GM23338 (cell line): Measurements from ENCODE around the gene XPNPEP2.

Experiments
- CREB1 ChIP-seq: fragments of 250-450 bp; sonication (Bioruptor Pico); IDR thresholded peaks from 2 replicates; pipeline ENCODE4 v1.5.0; 2020; ENCODE audit warnings: low read depth, mild to moderate bottlenecking, moderate library complexity
- EZH2phosphoT487 ChIP-seq: fragments of 200-600 bp; sonication (generic); IDR thresholded peaks from one replicate; pipeline ENCODE4 v1.8.1; 2018; ENCODE audit warnings: antibody characterized with exemption; ENCODE audit not compliant: unreplicated experiment
- NANOG ChIP-seq: IDR thresholded peaks from 2 replicates; pipeline ENCODE4 v1.6.1; 2016; ENCODE audit warnings: antibody characterized with exemption, borderline replicate concordance
- POLR2AphosphoS5 ChIP-seq: IDR thresholded peaks from 2 replicates; pipeline ENCODE4 v1.6.1; 2016; ENCODE audit warnings: antibody characterized with exemption, low read depth
- TF ChIP-seq, protein P1 (sequence below), 2 experiments: fragments of 200-600 bp in 1 of 2; sonication (generic) in 1 of 2; conservative IDR thresholded peaks; 2 replicates each; pipeline versions ENCODE4 v1.5.1 to v1.6.1; 2016 to 2017; ENCODE audit warnings: antibody characterized with exemption in 2 of 2, low read depth in 2 of 2, mild to moderate bottlenecking in 2 of 2, moderate library complexity in 1 of 2
- TF ChIP-seq, protein P2 (sequence below): fragments of 250-450 bp; sonication (Bioruptor Pico); IDR thresholded peaks from 2 replicates; pipeline ENCODE4 v1.5.0; 2020; ENCODE audit warnings: mild to moderate bottlenecking, moderate library complexity
- TF ChIP-seq, protein P3 (sequence below): IDR thresholded peaks from one replicate; pipeline ENCODE4 v1.6.1; 2018; ENCODE audit warnings: antibody characterized with exemption; ENCODE audit not compliant: unreplicated experiment

DNA sequence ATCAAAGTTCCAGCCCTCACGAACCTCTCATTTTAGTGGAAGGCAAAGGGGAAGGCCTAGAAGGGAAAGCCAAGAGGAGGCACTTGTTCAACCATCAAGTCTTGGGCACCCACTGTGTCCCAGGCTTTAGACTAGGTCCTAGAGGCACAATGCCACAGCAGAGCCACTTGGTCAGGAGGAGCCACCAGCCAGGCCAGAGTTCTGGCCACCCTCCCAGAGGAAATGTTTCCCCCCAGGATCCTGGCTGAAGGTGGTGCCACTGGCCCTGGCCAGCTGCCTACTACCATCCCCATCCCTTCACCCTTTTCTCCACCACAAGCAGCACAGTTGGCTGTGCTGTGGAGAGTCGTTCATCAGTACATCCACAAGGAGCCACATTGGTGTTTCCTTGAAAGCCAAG is 34.3 kb upstream of the XPNPEP2 start:
- TF ChIP-seq, protein P1, sequence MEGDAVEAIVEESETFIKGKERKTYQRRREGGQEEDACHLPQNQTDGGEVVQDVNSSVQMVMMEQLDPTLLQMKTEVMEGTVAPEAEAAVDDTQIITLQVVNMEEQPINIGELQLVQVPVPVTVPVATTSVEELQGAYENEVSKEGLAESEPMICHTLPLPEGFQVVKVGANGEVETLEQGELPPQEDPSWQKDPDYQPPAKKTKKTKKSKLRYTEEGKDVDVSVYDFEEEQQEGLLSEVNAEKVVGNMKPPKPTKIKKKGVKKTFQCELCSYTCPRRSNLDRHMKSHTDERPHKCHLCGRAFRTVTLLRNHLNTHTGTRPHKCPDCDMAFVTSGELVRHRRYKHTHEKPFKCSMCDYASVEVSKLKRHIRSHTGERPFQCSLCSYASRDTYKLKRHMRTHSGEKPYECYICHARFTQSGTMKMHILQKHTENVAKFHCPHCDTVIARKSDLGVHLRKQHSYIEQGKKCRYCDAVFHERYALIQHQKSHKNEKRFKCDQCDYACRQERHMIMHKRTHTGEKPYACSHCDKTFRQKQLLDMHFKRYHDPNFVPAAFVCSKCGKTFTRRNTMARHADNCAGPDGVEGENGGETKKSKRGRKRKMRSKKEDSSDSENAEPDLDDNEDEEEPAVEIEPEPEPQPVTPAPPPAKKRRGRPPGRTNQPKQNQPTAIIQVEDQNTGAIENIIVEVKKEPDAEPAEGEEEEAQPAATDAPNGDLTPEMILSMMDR (conservative IDR thresholded peaks at IDR 0.05; ENCODE audit: low read depth in 2 of 2) = no peak
- TF ChIP-seq, protein P2, sequence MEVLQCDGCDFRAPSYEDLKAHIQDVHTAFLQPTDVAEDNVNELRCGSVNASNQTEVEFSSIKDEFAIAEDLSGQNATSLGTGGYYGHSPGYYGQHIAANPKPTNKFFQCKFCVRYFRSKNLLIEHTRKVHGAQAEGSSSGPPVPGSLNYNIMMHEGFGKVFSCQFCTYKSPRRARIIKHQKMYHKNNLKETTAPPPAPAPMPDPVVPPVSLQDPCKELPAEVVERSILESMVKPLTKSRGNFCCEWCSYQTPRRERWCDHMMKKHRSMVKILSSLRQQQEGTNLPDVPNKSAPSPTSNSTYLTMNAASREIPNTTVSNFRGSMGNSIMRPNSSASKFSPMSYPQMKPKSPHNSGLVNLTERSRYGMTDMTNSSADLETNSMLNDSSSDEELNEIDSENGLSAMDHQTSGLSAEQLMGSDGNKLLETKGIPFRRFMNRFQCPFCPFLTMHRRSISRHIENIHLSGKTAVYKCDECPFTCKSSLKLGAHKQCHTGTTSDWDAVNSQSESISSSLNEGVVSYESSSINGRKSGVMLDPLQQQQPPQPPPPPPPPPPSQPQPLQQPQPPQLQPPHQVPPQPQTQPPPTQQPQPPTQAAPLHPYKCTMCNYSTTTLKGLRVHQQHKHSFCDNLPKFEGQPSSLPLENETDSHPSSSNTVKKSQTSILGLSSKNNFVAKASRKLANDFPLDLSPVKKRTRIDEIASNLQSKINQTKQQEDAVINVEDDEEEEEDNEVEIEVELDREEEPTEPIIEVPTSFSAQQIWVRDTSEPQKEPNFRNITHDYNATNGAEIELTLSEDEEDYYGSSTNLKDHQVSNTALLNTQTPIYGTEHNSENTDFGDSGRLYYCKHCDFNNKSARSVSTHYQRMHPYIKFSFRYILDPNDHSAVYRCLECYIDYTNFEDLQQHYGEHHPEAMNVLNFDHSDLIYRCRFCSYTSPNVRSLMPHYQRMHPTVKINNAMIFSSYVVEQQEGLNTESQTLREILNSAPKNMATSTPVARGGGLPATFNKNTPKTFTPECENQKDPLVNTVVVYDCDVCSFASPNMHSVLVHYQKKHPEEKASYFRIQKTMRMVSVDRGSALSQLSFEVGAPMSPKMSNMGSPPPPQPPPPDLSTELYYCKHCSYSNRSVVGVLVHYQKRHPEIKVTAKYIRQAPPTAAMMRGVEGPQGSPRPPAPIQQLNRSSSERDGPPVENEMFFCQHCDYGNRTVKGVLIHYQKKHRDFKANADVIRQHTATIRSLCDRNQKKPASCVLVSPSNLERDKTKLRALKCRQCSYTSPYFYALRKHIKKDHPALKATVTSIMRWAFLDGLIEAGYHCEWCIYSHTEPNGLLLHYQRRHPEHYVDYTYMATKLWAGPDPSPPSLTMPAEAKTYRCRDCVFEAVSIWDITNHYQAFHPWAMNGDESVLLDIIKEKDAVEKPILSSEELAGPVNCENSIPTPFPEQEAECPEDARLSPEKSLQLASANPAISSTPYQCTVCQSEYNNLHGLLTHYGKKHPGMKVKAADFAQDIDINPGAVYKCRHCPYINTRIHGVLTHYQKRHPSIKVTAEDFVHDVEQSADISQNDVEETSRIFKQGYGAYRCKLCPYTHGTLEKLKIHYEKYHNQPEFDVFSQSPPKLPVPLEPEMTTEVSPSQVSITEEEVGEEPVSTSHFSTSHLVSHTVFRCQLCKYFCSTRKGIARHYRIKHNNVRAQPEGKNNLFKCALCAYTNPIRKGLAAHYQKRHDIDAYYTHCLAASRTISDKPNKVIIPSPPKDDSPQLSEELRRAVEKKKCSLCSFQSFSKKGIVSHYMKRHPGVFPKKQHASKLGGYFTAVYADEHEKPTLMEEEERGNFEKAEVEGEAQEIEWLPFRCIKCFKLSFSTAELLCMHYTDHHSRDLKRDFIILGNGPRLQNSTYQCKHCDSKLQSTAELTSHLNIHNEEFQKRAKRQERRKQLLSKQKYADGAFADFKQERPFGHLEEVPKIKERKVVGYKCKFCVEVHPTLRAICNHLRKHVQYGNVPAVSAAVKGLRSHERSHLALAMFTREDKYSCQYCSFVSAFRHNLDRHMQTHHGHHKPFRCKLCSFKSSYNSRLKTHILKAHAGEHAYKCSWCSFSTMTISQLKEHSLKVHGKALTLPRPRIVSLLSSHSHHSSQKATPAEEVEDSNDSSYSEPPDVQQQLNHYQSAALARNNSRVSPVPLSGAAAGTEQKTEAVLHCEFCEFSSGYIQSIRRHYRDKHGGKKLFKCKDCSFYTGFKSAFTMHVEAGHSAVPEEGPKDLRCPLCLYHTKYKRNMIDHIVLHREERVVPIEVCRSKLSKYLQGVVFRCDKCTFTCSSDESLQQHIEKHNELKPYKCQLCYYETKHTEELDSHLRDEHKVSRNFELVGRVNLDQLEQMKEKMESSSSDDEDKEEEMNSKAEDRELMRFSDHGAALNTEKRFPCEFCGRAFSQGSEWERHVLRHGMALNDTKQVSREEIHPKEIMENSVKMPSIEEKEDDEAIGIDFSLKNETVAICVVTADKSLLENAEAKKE (CRISPR knock-in tag) = no peak
- TF ChIP-seq CREB1 (CRISPR knock-in tag) (no peak), POLR2AphosphoS5 (no peak), EZH2phosphoT487 (no peak), NANOG (no peak)
- TF ChIP-seq, protein P3, sequence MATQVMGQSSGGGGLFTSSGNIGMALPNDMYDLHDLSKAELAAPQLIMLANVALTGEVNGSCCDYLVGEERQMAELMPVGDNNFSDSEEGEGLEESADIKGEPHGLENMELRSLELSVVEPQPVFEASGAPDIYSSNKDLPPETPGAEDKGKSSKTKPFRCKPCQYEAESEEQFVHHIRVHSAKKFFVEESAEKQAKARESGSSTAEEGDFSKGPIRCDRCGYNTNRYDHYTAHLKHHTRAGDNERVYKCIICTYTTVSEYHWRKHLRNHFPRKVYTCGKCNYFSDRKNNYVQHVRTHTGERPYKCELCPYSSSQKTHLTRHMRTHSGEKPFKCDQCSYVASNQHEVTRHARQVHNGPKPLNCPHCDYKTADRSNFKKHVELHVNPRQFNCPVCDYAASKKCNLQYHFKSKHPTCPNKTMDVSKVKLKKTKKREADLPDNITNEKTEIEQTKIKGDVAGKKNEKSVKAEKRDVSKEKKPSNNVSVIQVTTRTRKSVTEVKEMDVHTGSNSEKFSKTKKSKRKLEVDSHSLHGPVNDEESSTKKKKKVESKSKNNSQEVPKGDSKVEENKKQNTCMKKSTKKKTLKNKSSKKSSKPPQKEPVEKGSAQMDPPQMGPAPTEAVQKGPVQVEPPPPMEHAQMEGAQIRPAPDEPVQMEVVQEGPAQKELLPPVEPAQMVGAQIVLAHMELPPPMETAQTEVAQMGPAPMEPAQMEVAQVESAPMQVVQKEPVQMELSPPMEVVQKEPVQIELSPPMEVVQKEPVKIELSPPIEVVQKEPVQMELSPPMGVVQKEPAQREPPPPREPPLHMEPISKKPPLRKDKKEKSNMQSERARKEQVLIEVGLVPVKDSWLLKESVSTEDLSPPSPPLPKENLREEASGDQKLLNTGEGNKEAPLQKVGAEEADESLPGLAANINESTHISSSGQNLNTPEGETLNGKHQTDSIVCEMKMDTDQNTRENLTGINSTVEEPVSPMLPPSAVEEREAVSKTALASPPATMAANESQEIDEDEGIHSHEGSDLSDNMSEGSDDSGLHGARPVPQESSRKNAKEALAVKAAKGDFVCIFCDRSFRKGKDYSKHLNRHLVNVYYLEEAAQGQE = no peak
